GM19328 (cell line): ENCODE results near the gene FHIT.

Source experiments
- ATAC-seq: cut with Tn5 transposase; IDR thresholded peaks from one replicate; pipeline ENCODE4 v1.9.1; 2021; ENCODE audit warnings: mild to moderate bottlenecking, moderate library complexity; ENCODE audit not compliant: unreplicated experiment

The FHIT gene

GRCh38 chr3:60045686-60046085 is 1205.6 kb downstream of the FHIT start:
- no peak for ATAC-seq

- ATAC-seq, result no peak
Observed at GRCh38 chr3:60036803-60037202, 1214.4 kb downstream of the FHIT start.

- no peak for ATAC-seq
Observed at GRCh38 chr3:60033901-60034453, 1217.3 kb downstream of the FHIT start.

GRCh38 chr3:60030982-60031381 is 1220.3 kb downstream of the FHIT start:
- no peak for ATAC-seq

GRCh38 chr3:60028233-60028632 is 1223.0 kb downstream of the FHIT start:
- ATAC-seq, result no peak

- ATAC-seq, result no peak
Observed at GRCh38 chr3:60027335-60027734, 1223.9 kb downstream of the FHIT start.

- no peak for ATAC-seq
Observed at GRCh38 chr3:60025096-60026050, 1225.9 kb downstream of the FHIT start.

GRCh38 chr3:60024400-60024799 is 1226.9 kb downstream of the FHIT start:
- ATAC-seq, result no peak

GRCh38 chr3:60023189-60023588 is 1228.1 kb downstream of the FHIT start:
- no peak for ATAC-seq

- peak; percentile 67 for ATAC-seq
Observed at GRCh38 chr3:60017631-60018030, 1233.6 kb downstream of the FHIT start.

GRCh38 chr3:60015032-60015705 is 1236.1 kb downstream of the FHIT start:
- ATAC-seq, result no peak

GRCh38 chr3:60013241-60013640 is 1238.0 kb downstream of the FHIT start:
- ATAC-seq, result no peak

- ATAC-seq, result no peak
Observed at GRCh38 chr3:60011218-60011617, 1240.0 kb downstream of the FHIT start.

- peak; percentile 95 for ATAC-seq
Observed at GRCh38 chr3:60010781-60011180, 1240.5 kb downstream of the FHIT start.

GRCh38 chr3:60009931-60010478 is 1241.2 kb downstream of the FHIT start:
- ATAC-seq, result no peak

- no peak for ATAC-seq
Observed at GRCh38 chr3:60001369-60001768, 1249.9 kb downstream of the FHIT start.

- ATAC-seq, result no peak
Observed at GRCh38 chr3:60000311-60001105, 1250.7 kb downstream of the FHIT start.

GRCh38 chr3:59998058-59998457 is 1253.2 kb downstream of the FHIT start:
- no peak for ATAC-seq

GRCh38 chr3:59997583-59997982 is 1253.7 kb downstream of the FHIT start:
- ATAC-seq, result no peak

GRCh38 chr3:59996056-59996455 is 1255.2 kb downstream of the FHIT start:
- ATAC-seq, result no peak

GRCh38 chr3:59995563-59995962 is 1255.7 kb downstream of the FHIT start:
- no peak for ATAC-seq
